ENCODE results near the gene LRP8.

- TF ChIP-seq EP300 (IDR thresholded peaks at IDR 0.05; ENCODE audit: low read depth in 2 of 2, low read length in 2 of 2) (no peak), EP300 (CRISPR knock-in tag; IDR thresholded peaks at IDR 0.05; ENCODE audit: borderline replicate concordance) (no peak), CTCF (CRISPR knock-in tag; IDR thresholded peaks at IDR 0.05) (no peak), REST (IDR thresholded peaks at IDR 0.05; ENCODE audit: borderline replicate concordance in 1 of 2, low read depth in 1 of 2, low read length in 2 of 2) (no peak), FOXP4 (CRISPR knock-in tag; IDR thresholded peaks at IDR 0.05) (no peak), ZFX (CRISPR knock-in tag; IDR thresholded peaks at IDR 0.05; ENCODE audit: low read depth) (no peak), NFAT5 (CRISPR knock-in tag; IDR thresholded peaks at IDR 0.05) (no peak), RAD21 (CRISPR knock-in tag; IDR thresholded peaks at IDR 0.05) (no peak), ZKSCAN1 (IDR thresholded peaks at IDR 0.05; ENCODE audit: low read length) (no peak)
Observed at GRCh38 chr1:53246261-53247134, 81.4 kb downstream of the LRP8 start.
